HuH-7.5 (cell line): ENCODE results near the gene MNT.

Experiments used
- DNase-seq: peaks from one replicate; pipeline ENCODE4 v3.0.0; 2011; ENCODE audit warnings: low spot score

The MNT gene

GRCh38 chr17:2362881-2363280 lies 38.0 kb downstream of the MNT start:
- DNase-seq = no peak

GRCh38 chr17:2362416-2362815 lies 38.4 kb downstream of the MNT start:
- DNase-seq = no peak

GRCh38 chr17:2362016-2362415 lies 38.8 kb downstream of the MNT start:
- DNase-seq = no peak

- no peak for DNase-seq
These were observed 39.7 kb downstream of the MNT start for GRCh38 chr17:2361010-2361760.

- no peak for DNase-seq
These were observed 42.9 kb downstream of the MNT start for GRCh38 chr17:2357931-2358434.

GRCh38 chr17:2357237-2357636 lies 43.6 kb downstream of the MNT start:
- DNase-seq = no peak

- no peak for DNase-seq
These were observed 46.5 kb downstream of the MNT start for GRCh38 chr17:2354311-2354710.

GRCh38 chr17:2351269-2351668 lies 49.6 kb downstream of the MNT start:
- no peak for DNase-seq

- DNase-seq = peak; percentile 61
These were observed 52.8 kb downstream of the MNT start for GRCh38 chr17:2347805-2348685.

- DNase-seq = no peak
These were observed 54.4 kb downstream of the MNT start for GRCh38 chr17:2346475-2346874.

GRCh38 chr17:2344528-2344927 lies 56.3 kb downstream of the MNT start:
- DNase-seq = no peak

- no peak for DNase-seq
These were observed 57.4 kb downstream of the MNT start for GRCh38 chr17:2343421-2343820.

GRCh38 chr17:2338315-2338657 lies 62.6 kb downstream of the MNT start:
- DNase-seq = no peak

- peak; percentile 74 for DNase-seq
These were observed 63.1 kb downstream of the MNT start for GRCh38 chr17:2337544-2338314.

GRCh38 chr17:2336852-2337543 lies 63.9 kb downstream of the MNT start, which contains the start of gene SGSM2:
Gene SGSM2, plus strand, starts transcription at chr17:2337501. Its CDS starts 188 bp downstream, at chr17:2337689.
- DNase-seq = peak; percentile 69

- DNase-seq = peak; percentile 95
These were observed 64.5 kb downstream of the MNT start, which contains the start of gene TSR1 for GRCh38 chr17:2336215-2336851. Gene TSR1, minus strand, starts transcription at chr17:2336457. Its CDS starts 30 bp downstream, at chr17:2336427.

GRCh38 chr17:2335726-2336214 lies 65.1 kb downstream of the MNT start:
- DNase-seq = peak; percentile 18
